HG03066 (cell line): ENCODE measurements around the gene C17orf50.
"Not testable (repeated sequence)": the region's sequence is repeated elsewhere in the genome, so short reads cannot be mapped to it uniquely, and the experiment has no call there.

Experiments used
- ATAC-seq: cut with Tn5 transposase; IDR thresholded peaks from one replicate; pipeline ENCODE4 v1.9.1; 2021; ENCODE audit warnings: low read depth; ENCODE audit not compliant: unreplicated experiment

Gene C17orf50

DNA sequence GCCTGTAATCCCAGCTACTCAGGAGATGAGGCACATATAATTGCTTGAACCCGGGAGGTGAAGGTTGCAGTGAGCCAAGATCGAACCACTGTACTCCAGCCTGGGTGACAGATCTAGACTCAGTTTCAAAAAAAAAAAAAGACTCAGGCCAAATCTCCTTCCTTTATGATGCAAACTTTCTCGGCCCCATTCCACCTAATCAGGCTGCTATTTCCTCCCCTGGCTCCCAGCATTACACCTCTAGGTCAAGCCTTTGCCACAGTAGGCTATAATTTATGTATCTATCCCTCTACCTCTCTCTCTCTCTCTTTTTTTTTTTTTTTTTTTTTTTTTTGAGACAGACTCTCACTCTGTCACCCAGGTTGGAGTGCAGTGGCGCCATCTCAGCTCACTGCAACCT, 9.1 kb upstream of the C17orf50 start:
- not testable (repeated sequence) for ATAC-seq

DNA sequence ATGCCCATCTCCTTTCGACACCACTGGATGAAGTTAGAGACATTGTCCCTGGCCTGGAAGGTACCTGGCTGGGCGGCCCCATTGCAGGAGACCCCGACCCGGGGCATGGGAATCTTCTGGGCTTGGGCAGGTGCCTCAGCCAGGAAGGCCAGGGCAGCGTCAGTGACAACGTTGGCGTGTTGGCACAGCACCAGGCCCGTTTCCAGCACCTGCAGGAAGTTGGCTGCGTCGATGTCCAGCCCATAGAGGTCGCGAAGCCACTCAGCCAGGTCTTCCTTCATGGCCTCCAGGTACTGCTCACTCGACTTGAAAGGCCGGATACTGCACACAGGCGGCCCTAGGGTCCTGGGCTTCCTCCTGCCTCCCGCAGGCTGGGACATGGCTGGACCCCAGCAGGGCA, 8.2 kb upstream of the C17orf50 start:
- ATAC-seq = no peak

DNA sequence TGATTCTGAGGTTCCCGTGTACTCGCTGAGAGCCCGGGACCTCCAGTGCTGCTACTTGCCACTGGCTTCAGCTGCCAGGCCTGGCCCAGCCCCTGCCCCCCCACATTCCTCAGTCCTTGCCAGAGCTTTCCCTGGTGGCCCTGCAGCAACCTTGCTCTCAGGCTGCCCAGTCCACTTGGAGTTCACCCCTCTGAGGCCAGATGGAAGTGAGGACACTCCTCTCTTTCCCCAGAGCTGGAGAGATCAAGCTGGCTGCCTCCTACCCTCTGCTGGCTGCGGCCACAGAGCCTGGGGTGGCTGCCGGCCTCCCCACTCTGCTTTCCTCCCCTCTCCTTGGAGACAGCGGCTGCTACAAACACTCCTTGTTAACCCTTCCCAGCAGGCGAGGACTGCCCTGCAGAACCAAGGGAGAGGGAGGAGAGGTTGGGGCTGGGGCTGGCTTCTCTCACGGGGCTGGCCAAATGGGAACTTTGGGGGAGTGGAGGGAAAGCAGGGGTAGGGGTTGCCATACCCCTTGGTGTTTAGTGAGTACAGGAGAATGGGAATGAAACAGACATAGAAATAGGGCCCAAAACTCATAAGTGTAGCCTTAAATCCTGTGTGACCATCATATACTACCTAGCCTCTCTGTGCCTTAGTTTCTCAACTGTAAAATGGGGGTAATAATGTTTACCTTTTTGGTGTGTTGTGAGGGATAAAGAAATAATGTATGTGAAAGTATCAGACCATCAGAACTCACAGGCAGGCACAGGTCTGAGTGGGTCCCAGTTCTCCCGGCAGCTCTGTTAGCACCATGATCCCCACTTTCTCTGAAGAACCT, 7.5 kb upstream of the C17orf50 start, which contains the start of gene GAS2L2:
TSS of gene GAS2L2 (minus strand) at position 295 of the 820 bp plus-strand sequence. CDS start 389 bp downstream, outside the sequence.
- no peak for ATAC-seq

- no peak for ATAC-seq
Observed at GRCh38 chr17:35757243-35757642, 3.4 kb upstream of the C17orf50 start.

DNA sequence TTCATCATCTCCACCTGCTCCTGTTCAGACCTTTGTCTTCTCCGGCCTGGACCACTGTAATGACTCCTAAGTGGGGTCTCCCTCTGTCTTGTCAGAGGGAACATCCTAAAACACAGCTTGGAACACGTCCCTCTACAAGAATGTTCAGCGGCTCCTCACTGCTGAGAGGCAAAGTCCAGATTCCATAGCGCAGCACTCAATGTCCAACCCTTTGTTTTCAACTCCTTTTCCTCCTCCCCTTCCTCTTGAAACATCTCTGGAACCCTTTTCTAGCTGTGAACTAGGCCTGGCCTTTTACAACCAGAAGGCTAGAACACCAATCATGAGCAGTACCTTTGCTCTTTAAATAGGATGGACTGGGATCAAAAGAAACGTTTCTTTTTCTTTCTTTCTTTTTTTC, 914 bp downstream of the C17orf50 start:
- ATAC-seq = no peak

GRCh38 chr17:35763767-35764122, 3.1 kb downstream of the C17orf50 start:
- no peak for ATAC-seq

DNA sequence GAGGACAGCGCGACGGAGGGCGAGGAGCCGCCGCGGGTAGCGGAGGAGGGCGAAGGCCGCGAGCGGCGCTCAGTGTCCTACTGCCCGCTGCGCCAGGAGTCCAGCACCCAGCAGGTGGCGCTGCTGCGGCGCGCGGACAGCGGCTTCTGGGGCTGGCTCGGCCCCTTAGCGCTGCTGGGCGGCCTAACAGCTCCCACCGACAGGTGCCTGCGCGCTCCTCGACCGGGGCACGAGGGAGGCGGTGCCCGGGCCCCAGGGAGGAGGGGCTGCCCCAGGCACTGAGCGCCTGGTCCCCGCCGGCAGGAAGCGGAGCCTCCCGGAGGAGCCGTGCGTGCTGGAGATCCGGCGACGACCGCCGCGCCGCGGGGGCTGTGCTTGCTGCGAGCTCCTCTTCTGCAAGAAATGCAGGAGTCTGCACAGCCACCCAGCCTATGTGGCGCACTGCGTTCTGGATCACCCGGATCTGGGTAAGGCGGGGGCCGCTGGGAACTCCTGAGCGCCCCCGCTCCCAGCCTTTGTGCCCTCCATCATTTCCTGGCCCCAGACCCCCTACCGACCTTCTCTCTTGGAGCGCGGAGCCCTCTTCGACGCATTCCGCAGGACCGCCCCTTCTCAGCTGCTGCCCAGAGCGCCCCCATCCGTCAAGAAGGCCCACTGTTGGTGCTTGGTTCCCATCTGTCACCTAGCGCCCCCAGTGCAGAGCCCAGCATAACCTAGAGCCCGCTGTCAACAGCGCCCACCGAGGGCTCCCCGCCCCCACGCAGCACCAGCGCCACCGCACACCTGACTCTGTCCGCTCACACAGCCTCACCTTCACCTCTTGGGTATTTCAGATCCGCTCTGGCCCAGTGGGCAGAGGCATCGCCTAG, 3.7 kb downstream of the C17orf50 start:
- peak; percentile 82 for ATAC-seq

GRCh38 chr17:35765086-35765710, 4.5 kb downstream of the C17orf50 start:
- ATAC-seq = no peak

GRCh38 chr17:35765756-35766488, 5.2 kb downstream of the C17orf50 start:
- ATAC-seq = no peak

- ATAC-seq = no peak
Observed at GRCh38 chr17:35766489-35766877, 5.8 kb downstream of the C17orf50 start.

GRCh38 chr17:35766903-35767510, 6.3 kb downstream of the C17orf50 start:
- ATAC-seq = no peak

DNA sequence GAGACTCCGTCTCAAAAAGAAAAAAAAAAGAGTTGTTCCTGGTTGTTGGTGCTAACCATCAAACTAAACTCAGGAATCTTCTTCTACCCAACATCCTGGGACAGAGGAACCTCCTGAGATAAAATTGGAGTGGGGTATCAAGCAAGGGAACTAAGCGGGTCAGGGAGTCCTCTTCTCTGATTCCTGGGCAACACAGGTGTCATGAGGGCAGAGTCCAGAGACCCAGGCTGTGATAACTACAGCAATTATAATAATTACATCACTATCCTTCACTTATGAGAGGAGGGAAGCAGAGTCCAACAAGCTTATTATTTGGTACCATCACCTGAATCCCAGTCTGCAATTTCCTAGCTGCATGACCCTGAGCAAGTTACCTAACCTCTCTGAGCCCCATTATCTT, 8.1 kb downstream of the C17orf50 start:
- no peak for ATAC-seq

DNA sequence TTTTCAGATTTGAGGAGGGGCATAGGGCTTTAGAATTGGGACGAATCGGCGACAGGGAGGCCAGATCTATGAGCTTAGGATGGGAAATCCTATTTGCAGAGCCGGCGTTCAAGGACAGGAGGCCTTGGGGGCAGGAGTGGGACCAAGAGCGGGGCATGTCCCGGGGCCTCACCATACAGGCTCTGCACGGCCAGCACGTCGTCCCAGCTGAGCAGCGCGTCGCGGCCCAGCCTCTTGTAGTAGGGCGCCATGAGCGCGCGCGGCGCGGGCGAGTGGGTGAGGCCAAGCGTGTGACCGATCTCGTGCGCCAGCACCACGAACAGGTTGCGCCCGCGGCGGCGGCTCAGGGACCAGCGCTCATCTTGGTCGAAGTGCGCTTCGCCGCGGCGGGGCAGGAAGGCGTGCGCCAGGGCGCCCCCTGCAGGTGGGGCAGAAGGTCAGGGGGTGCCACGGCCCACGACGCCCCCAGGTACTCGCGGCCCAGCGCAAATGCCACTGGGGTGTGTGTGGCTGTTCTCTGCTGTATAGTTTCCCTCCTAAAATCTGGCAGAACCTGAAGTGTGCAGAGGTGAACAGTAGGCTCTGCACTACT, 9.3 kb downstream of the C17orf50 start:
- ATAC-seq = no peak

- no peak for ATAC-seq
Observed at GRCh38 chr17:35773129-35773528, 12.4 kb downstream of the C17orf50 start.

DNA sequence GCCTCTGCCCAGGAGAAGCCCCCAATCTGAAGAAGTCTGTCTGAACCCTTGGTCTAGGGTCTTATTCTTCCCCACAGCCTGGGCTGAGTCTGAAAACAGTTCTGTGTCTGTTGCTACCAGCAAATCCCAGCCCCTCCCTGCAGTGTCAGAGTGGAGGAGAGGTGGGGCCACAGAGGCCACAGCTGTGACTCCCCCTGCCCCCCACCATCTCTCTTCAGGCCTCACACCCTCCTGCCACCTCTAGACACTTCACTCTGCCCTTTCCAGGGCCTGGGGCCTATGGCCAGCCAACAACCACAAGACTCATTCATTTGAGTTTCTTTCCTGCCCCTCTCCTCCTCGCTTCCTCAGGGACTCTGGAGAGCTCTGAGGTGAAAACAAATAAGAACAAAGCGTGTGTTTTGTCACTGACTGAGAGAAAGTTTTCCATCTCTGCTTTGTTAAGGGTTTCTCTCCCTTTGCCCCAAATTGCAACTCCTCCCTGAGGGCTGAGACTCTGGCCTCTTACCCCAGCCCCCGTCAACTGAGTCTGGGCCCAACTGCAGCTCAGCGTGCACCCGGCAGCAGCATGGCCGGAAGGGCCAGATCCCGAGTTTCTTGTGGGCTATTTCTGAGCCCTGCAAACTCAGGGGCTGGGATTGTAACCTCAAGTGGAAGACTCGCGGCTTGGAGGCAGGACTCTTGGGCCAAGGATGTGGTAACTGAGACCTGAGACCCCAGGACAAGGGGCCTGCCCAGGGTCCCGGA, 13.2 kb downstream of the C17orf50 start:
- no peak for ATAC-seq

DNA sequence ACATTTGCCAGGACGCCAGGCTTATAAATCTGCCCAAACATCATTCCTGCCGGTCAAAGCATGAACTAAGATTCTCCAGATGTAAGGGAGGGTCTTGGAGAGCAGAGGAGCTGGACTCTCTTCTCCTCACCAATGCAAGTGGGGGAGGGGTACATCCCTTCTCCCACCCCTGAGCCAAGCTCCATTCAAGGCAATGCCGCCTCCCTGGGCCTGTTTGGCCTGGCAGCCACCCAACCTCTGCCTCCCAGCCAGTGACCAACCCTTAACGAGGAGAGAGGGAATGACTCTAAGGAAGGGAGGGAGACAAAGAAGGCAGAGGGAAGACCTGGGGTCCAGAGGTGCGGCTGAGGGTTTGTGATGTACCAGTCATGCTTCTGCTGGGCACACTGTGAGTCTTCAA, 13.8 kb downstream of the C17orf50 start:
- no peak for ATAC-seq

- no peak for ATAC-seq
Observed at GRCh38 chr17:35775039-35775438, 14.4 kb downstream of the C17orf50 start.

- no peak for ATAC-seq
Observed at GRCh38 chr17:35775583-35775982, 14.9 kb downstream of the C17orf50 start.

DNA sequence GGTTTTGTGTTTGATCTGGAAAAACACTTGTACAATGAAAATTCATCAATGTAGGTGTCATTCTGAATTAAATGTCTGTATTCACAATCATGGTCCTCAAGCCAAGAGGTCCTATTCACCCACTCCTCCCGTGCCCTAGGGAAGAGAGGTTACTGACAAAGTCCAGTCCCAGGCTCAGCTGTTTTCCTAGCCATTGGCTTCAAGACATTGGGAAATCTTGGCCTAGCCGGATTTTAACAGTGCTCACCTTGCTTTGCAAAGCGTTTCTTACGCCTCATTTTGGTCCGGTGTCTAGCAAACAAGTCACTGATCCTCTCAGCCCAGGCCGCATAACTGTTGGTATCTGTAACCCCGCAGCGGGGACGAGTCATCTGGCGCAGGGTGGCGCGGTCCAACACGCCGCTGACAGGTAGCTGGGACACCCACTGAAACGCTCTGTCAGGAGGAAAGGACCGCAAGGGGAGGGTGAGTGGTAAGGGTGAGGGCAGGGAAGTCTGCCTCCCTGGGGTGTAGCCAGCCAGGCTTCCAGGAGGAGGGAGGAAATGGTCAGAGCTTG, 18.0 kb downstream of the C17orf50 start:
- no peak for ATAC-seq
